ENCODE measurements around the gene LAMB1.
A peak's percentile ranks its signal among the peaks of the same experiment; 100 is the strongest.

Gene LAMB1

GRCh38 chr7:107878636-107879035, 124.3 kb downstream of the LAMB1 start:
- Histone ChIP-seq H4K20me1 (ENCODE audit: insufficient read depth, low read length) (no peaks in the 10 kb centered on the region), H2AFZ (ENCODE audit: low read depth, low read length) (no peak overlapping the region), H3K36me3 (replicated peaks; ENCODE audit: low read depth, low read length) (no peaks in the 10 kb centered on the region), H3K9me3 (ENCODE audit: insufficient read depth, low read length) (no peaks in the 10 kb centered on the region), H3K4me3 (ENCODE audit: low read length) (no peak overlapping the region), H3K27ac (ENCODE audit: low read length) (no peak overlapping the region), H3K4me2 (ENCODE audit: low read length) (no peak overlapping the region), H3K79me2 (ENCODE audit: low read length) (no peaks in the 10 kb centered on the region), H3K9ac (ENCODE audit: low read length) (no peak overlapping the region), H3K27me3 (ENCODE audit: low read depth, low read length) (peaks cover 33% of the 10 kb centered on the region), H3K4me1 (ENCODE audit: low read length) (peaks cover 7% of the 10 kb centered on the region)
- TF ChIP-seq CTCF (IDR thresholded peaks at IDR 0.05; ENCODE audit: low read depth, low read length) (no peak), EZH2phosphoT487 (IDR thresholded peaks at IDR 0.05; ENCODE audit: low read depth) (no peak)

- no peak overlapping the region for H2AFZ ChIP-seq (ENCODE audit: low read depth, low read length)
- no peak for TF ChIP-seq EZH2phosphoT487 (IDR thresholded peaks at IDR 0.05; ENCODE audit: low read depth)
- TF ChIP-seq CTCF (IDR thresholded peaks at IDR 0.05; ENCODE audit: low read depth, low read length), result no peak
- no peaks in the 10 kb centered on the region for H3K9me3 ChIP-seq (ENCODE audit: insufficient read depth, low read length)
- no peak overlapping the region for H3K4me2 ChIP-seq (ENCODE audit: low read length)
- H3K79me2 ChIP-seq (ENCODE audit: low read length), result no peaks in the 10 kb centered on the region
- H3K36me3 ChIP-seq (replicated peaks; ENCODE audit: low read depth, low read length), result no peaks in the 10 kb centered on the region
- no peak overlapping the region for H3K27ac ChIP-seq (ENCODE audit: low read length)
- no peak overlapping the region for H3K9ac ChIP-seq (ENCODE audit: low read length)
- peaks cover 7% of the 10 kb centered on the region for H3K4me1 ChIP-seq (ENCODE audit: low read length)
- peaks cover 31% of the 10 kb centered on the region for H3K27me3 ChIP-seq (ENCODE audit: low read depth, low read length)
- H3K4me3 ChIP-seq (ENCODE audit: low read length), result no peak overlapping the region
- H4K20me1 ChIP-seq (ENCODE audit: insufficient read depth, low read length), result no peaks in the 10 kb centered on the region
Observed at GRCh38 chr7:107877731-107878382, 125.1 kb downstream of the LAMB1 start.

GRCh38 chr7:107876916-107877315, 126.0 kb downstream of the LAMB1 start:
- Histone ChIP-seq H3K4me1 (ENCODE audit: low read length) (peaks cover 7% of the 10 kb centered on the region), H3K9ac (ENCODE audit: low read length) (no peak overlapping the region), H3K4me2 (ENCODE audit: low read length) (no peak overlapping the region), H3K27me3 (ENCODE audit: low read depth, low read length) (peaks cover 25% of the 10 kb centered on the region), H2AFZ (ENCODE audit: low read depth, low read length) (no peak overlapping the region), H3K27ac (ENCODE audit: low read length) (no peak overlapping the region), H3K4me3 (ENCODE audit: low read length) (no peak overlapping the region), H3K9me3 (ENCODE audit: insufficient read depth, low read length) (no peaks in the 10 kb centered on the region), H3K36me3 (replicated peaks; ENCODE audit: low read depth, low read length) (no peaks in the 10 kb centered on the region), H4K20me1 (ENCODE audit: insufficient read depth, low read length) (no peaks in the 10 kb centered on the region), H3K79me2 (ENCODE audit: low read length) (no peaks in the 10 kb centered on the region)
- no peak for TF ChIP-seq EZH2phosphoT487 (IDR thresholded peaks at IDR 0.05; ENCODE audit: low read depth)
- TF ChIP-seq CTCF (IDR thresholded peaks at IDR 0.05; ENCODE audit: low read depth, low read length), result no peak

- H3K4me2 ChIP-seq (ENCODE audit: low read length), result no peak overlapping the region
- H3K79me2 ChIP-seq (ENCODE audit: low read length), result no peaks in the 10 kb centered on the region
- no peaks in the 10 kb centered on the region for H4K20me1 ChIP-seq (ENCODE audit: insufficient read depth, low read length)
- no peak overlapping the region for H3K9ac ChIP-seq (ENCODE audit: low read length)
- H3K9me3 ChIP-seq (ENCODE audit: insufficient read depth, low read length), result no peaks in the 10 kb centered on the region
- H3K4me1 ChIP-seq (ENCODE audit: low read length), result peaks cover 7% of the 10 kb centered on the region
- no peaks in the 10 kb centered on the region for H3K36me3 ChIP-seq (replicated peaks; ENCODE audit: low read depth, low read length)
- no peak overlapping the region for H3K4me3 ChIP-seq (ENCODE audit: low read length)
- H3K27ac ChIP-seq (ENCODE audit: low read length), result no peak overlapping the region
- TF ChIP-seq CTCF (IDR thresholded peaks at IDR 0.05; ENCODE audit: low read depth, low read length), result peak; percentile 73
- TF ChIP-seq EZH2phosphoT487 (IDR thresholded peaks at IDR 0.05; ENCODE audit: low read depth), result no peak
- H3K27me3 ChIP-seq (ENCODE audit: low read depth, low read length), result peaks cover 23% of the 10 kb centered on the region
- H2AFZ ChIP-seq (ENCODE audit: low read depth, low read length), result no peak overlapping the region
Observed at GRCh38 chr7:107874605-107875446, 128.1 kb downstream of the LAMB1 start.

Data from OCI-LY3 (cell line).